ENCODE results near the gene SNURF.
A peak's percentile ranks its signal among the peaks of the same experiment; 100 is the strongest.
"Not testable (repeated sequence)": the region's sequence is repeated elsewhere in the genome, so short reads cannot be mapped to it uniquely, and the experiment has no call there.

SNURF gene

GRCh38 chr15:24971052-24971451 is 16.3 kb downstream of the SNURF start:
- DNase-seq (ENCODE audit: low spot score): no peak

- DNase-seq (ENCODE audit: low spot score): no peak
Observed at GRCh38 chr15:24971772-24972171, 17.0 kb downstream of the SNURF start.

GRCh38 chr15:24972707-24973106 is 17.9 kb downstream of the SNURF start:
- not testable (repeated sequence) for DNase-seq (ENCODE audit: low spot score)

GRCh38 chr15:24976932-24977331 is 22.1 kb downstream of the SNURF start:
- DNase-seq (ENCODE audit: low spot score): no peak

- no peak for DNase-seq (ENCODE audit: low spot score)
Observed at GRCh38 chr15:24977686-24978085, 22.9 kb downstream of the SNURF start.

- DNase-seq (ENCODE audit: low spot score): peak; percentile 3
Observed at GRCh38 chr15:24985224-24985623, 30.4 kb downstream of the SNURF start.

- no peak for DNase-seq (ENCODE audit: low spot score)
Observed at GRCh38 chr15:24986653-24987052, 31.9 kb downstream of the SNURF start.
